AG04450 (cell line): ENCODE data around the gene PRR18. TPM values are rescaled to one million over a fixed set of nuclear protein-coding genes. Genes with fewer than 3 reads are reported as not detected.

Experiments
- CTCF ChIA-PET: fragments of 300-600, 350-600 bp; formaldehyde crosslinking; extraction: SDS; loops from one replicate; lab custom pipeline; 2022; ENCODE audit warnings: antibody characterized with exemption, inconsistent platforms; lab: Charles Lee
- POLR2A ChIA-PET: fragments of 350-600 bp; formaldehyde crosslinking; extraction: SDS; loops from one replicate; lab custom pipeline; 2021; ENCODE audit warnings: antibody characterized with exemption, inconsistent platforms; lab: Yijun Ruan, JAX
- DNase-seq: peaks from one replicate; pipeline ENCODE4 v3.0.0-alpha.2; 2011; ENCODE audit warnings: low read depth, low spot score
- H3K27ac ChIP-seq: one replicate; pipeline ENCODE4 v1.5.1; 2012; ENCODE audit warnings: low read depth, low read length, control low read depth
- H3K27me3 ChIP-seq: one replicate; pipeline ENCODE4 v1.6.0; 2012; ENCODE audit warnings: low read length; ENCODE audit not compliant: control insufficient read depth, insufficient read depth
- H3K4me3 ChIP-seq: 2 replicates; pipeline ENCODE4 v1.5.1; 2011; ENCODE audit warnings: mild to moderate bottlenecking, low read depth, low read length, control low read depth
- H3K9me3 ChIP-seq: 2 replicates; pipeline ENCODE4 v1.5.1; 2012; ENCODE audit warnings: low read length; ENCODE audit not compliant: control insufficient read depth, insufficient read depth
- polyA plus RNA-seq: library from polyadenylated mRNA; depleted of rRNA; stranded (reverse); fragments of >200 nt; gene quantifications from 2 replicates; pipeline ENCODE4 v1.2.3, GENCODE V29; 2011
- TF ChIP-seq, protein P1 (sequence below): IDR thresholded peaks from 2 replicates; pipeline ENCODE4 v1.5.1; 2011; ENCODE audit warnings: low read depth, low read length, control low read depth, inconsistent platforms

The PRR18 gene
- polyA plus RNA-seq, 1 experiment: not detected

DNA sequence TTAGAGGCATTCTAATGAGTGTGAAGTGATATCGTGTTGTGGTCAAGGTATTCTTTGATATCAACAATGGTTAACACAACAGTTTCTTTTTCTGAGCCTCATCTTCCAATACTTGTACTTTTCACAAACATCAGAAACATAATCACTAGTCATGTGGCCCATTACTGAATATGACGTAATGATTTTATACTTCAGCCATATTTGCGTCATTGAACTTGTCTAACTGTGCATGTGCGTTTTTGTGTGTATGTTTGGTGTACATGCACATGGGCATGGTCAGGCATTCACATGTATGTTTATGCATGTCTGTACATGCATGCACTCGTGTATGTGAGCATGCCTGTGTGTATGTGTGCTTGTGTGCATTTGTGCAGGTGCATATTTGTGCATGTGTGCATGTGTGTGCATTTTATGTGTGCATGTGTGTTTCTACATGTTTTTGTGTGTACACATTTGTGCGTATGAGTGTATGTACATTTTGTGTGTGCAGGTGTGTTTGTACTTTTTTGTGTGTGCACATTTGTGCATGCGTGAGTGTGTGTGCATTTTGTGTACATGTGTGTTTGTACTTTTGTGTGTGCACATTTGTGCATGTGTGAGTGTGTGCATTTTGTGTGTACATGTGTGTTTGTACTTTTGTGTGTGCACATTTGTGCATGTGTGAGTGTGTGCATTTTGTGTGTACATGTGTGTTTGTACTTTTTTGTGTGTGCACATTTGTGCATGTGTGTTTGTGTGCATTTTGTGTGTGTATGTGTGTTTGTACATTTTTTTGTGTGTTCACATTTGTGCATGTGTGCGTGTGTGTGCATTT is 29.4 kb downstream of the PRR18 start:
- Histone ChIP-seq H3K27me3 (peaks cover 5% of the 10 kb centered on the region), H3K9me3 (no peaks in the 10 kb centered on the region; the same call in 1 of the 2 replicates), H3K27ac (no peak overlapping the region), H3K4me3 (no peak overlapping the region)
- ChIA-PET CTCF (interaction anchor here (3.2 kb wide), 1 partner anchor 122 kb away, joined by 24 read pairs; no protein-coding TSS in a partner anchor), POLR2A (no interaction called here)
- no peak for DNase-seq
- TF ChIP-seq, protein P1, sequence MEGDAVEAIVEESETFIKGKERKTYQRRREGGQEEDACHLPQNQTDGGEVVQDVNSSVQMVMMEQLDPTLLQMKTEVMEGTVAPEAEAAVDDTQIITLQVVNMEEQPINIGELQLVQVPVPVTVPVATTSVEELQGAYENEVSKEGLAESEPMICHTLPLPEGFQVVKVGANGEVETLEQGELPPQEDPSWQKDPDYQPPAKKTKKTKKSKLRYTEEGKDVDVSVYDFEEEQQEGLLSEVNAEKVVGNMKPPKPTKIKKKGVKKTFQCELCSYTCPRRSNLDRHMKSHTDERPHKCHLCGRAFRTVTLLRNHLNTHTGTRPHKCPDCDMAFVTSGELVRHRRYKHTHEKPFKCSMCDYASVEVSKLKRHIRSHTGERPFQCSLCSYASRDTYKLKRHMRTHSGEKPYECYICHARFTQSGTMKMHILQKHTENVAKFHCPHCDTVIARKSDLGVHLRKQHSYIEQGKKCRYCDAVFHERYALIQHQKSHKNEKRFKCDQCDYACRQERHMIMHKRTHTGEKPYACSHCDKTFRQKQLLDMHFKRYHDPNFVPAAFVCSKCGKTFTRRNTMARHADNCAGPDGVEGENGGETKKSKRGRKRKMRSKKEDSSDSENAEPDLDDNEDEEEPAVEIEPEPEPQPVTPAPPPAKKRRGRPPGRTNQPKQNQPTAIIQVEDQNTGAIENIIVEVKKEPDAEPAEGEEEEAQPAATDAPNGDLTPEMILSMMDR: no peak

DNA sequence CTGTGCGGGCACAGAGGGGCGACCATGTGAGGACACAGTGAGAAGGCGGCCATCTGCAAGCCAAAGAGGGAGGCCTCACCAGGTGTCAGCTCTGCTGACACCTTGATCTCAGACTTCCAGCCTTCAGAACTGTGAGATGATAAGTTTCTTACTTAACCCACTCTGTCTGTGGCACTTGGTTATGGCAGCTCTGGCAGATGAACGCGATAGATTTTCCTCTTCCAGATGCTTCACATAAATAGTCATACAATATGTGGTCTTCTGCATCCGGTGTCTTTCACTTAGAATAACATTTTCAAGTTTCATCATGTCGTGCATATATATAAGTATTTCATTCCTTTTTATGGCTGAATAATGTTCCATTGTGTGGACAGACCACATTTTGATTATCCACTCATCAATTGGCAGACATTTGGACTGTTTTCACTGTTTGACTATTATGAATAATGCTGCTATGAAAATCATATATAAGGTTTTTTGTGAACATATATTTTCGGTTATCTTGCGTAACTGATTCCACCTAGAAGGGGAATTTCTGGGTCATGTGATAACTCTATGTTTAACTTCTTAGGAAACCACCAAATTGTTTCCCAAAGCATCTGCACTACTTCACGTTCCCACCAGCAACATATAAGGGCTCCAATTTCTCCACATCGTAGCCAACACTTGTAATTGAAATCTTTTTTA is 30.2 kb downstream of the PRR18 start:
- ChIA-PET CTCF (interaction anchor here (4.7 kb wide), 1 partner anchor 122 kb away, joined by 122 read pairs; no protein-coding TSS in a partner anchor), POLR2A (no interaction called here)
- TF ChIP-seq, protein P1: no peak
- no peak overlapping the region for H3K4me3 ChIP-seq
- no peak for DNase-seq
- no peaks in the 10 kb centered on the region; the same call in 1 of the 2 replicates for H3K9me3 ChIP-seq
- no peak overlapping the region for H3K27ac ChIP-seq
- H3K27me3 ChIP-seq: peaks cover 5% of the 10 kb centered on the region

DNA sequence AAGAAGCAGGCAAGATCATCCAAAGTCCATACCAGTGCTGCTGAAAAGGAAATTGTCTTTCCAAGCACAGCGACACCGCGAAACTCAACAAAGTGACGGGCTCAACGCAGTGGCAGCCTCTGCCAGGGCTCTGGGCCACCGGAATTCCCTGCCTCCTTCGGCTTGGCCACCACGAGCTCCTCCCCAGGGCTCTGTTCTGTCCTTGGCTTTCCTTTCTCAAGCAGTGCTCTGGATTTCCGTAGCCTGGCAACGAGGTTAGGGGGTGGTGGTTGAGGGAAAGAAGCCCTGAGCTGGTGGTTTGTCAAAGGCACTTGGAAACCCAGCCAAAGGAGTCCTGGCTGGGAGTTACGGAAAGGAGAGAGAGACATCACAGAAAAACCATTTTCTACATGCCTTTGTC is 31.2 kb downstream of the PRR18 start:
- Histone ChIP-seq H3K27ac (no peak overlapping the region), H3K9me3 (no peaks in the 10 kb centered on the region; the same call in 1 of the 2 replicates), H3K27me3 (peaks cover 5% of the 10 kb centered on the region), H3K4me3 (no peak overlapping the region)
- CTCF ChIA-PET: interaction anchor here (0.5 to 4.7 kb wide), 8 partner anchors 8 to 713 kb away, joined by 3 to 122 read pairs (median 6); no protein-coding TSS in a partner anchor
- POLR2A ChIA-PET: no interaction called here
- DNase-seq: no peak
- TF ChIP-seq, protein P1: no peak

DNA sequence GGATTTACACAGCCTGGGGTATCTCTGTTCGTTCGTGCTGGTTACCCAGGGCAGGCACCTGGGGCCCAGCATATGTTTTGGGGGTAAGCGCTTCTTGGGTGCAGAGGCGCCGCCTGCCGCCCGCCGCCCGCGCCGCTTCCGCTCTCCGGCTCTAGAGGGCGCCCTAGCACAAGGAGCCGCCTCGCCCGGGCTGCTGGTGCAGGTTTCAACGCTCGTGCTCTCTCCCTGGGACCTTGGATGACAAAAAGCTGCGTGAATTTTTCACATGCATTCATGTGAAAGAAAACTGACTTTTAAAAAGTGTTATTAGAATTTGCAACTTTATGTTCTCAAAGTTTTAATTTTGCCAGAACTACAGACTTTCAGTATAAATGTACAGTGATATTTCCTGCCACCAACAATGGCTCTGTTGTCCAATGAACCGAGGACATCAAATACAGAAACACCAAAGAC is 32.5 kb downstream of the PRR18 start:
- Histone ChIP-seq H3K4me3 (no peak overlapping the region), H3K27ac (no peak overlapping the region), H3K27me3 (peaks cover 3% of the 10 kb centered on the region), H3K9me3 (no peaks in the 10 kb centered on the region; the same call in 1 of the 2 replicates)
- ChIA-PET POLR2A (no interaction called here), CTCF (interaction anchor here (0.6 to 4.7 kb wide), 24 partner anchors 9 to 170 kb away, joined by 3 to 122 read pairs (median 4); no protein-coding TSS in a partner anchor)
- DNase-seq: no peak
- TF ChIP-seq, protein P1: peak; percentile 99
